Medulla oblongata (tissue), 1 donor: Measurements from ENCODE around the gene HAUS3.
"Not testable (repeated sequence)": the region's sequence is repeated elsewhere in the genome, so short reads cannot be mapped to it uniquely, and the experiment has no call there.

Experiments
- DNase-seq: peaks from one replicate; pipeline ENCODE4 v3.0.0-alpha.2; 2015; ENCODE audit errors: extremely low spot score

Gene HAUS3

DNA sequence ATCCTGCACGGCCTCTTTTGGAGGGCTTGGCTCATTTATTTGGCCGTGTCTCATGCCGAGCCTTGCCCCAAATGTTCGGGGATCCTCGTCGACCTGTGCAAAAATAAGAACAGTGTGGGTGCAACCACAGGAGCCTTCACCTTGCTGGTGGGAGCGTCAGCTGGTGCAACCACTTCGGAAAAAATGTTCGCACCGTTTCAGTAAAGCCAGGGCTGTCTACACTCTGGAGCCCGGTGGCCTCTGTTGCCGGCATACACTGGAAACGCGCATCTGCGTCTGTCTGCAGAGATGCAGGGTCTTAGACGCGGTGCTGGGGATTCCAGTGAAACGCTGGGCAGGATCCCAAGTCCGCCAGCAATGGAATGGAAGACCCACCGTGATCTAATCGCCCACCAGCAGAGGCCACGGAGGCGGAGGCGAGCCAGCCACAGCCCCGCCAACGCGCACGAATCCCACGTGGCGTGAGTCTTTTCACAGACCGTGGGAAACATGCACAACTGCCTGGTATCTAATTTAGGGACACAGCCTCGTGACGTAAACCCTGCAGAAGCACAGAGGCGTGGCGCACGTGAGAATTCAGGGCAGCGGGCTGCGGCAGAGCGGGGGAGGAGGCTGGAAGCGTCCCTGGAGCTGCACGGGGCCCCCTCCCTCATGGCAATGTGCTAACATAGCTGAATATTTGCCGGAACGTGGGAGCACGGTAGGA, 33.8 kb upstream of the HAUS3 start:
- DNase-seq = no peak

- DNase-seq = not testable (repeated sequence)
Measured at GRCh38 chr4:2275044-2275397, 33.1 kb upstream of the HAUS3 start.

- no peak for DNase-seq
Measured at GRCh38 chr4:2274320-2275043, 32.6 kb upstream of the HAUS3 start.

GRCh38 chr4:2273657-2274319, 31.9 kb upstream of the HAUS3 start:
- DNase-seq = no peak

DNA sequence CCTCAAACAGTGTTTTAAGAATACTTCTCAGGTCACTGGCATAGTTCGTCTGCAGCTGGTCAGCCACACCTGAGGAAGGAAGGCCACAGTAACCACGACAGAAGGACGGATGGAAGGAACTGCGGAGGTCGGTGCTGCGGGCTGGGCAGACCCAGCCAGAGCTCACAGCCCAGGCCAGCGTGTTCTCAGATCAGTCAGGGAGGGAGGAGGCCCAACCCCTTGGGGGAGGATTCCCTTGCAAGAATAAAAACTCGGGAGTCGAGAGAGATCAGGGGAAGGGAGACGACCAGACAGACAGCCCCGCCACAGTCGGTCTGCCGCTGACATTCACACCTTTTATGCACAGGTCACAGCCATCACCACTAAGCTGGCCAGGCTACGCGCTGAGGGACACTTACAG, 31.3 kb upstream of the HAUS3 start:
- DNase-seq = no peak

DNA sequence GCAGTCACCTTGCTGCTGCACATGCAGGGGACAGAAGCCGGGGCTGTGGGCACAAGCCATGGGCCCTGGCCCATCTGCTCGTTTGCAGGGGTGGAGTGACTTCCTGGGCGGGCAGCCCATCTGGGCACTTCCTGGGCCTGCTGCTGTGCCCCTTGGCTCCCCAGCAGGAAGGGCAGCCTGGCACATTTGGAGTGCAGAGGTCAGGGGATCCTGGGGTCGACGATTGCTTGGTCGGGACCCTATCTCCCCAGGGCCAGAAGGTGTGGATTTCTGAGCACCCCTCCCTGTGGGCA, 30.9 kb upstream of the HAUS3 start:
- no peak for DNase-seq

GRCh38 chr4:2272026-2272827, 30.3 kb upstream of the HAUS3 start:
- no peak for DNase-seq

GRCh38 chr4:2271279-2272025, 29.5 kb upstream of the HAUS3 start:
- DNase-seq = no peak

GRCh38 chr4:2270341-2271165, 28.6 kb upstream of the HAUS3 start:
- no peak for DNase-seq

- DNase-seq = no peak
Measured at GRCh38 chr4:2269618-2270163, 27.8 kb upstream of the HAUS3 start.

DNA sequence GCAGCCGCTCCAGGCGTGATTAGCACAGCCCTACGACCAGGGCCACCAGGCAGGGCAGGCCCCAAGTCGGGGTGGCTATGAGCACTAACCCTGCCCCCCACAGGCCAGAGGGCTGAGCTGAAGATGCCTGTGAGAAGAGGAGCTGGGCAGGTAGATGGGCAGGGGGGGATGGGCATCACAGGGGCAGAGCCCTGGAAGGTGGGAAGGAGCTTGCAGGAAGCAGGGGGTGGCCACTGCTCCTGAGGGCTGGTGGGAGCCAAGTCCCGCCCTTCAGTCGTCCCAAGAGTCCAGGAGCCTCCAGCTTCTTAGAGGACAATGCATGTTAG, 27.2 kb upstream of the HAUS3 start:
- DNase-seq = no peak

DNA sequence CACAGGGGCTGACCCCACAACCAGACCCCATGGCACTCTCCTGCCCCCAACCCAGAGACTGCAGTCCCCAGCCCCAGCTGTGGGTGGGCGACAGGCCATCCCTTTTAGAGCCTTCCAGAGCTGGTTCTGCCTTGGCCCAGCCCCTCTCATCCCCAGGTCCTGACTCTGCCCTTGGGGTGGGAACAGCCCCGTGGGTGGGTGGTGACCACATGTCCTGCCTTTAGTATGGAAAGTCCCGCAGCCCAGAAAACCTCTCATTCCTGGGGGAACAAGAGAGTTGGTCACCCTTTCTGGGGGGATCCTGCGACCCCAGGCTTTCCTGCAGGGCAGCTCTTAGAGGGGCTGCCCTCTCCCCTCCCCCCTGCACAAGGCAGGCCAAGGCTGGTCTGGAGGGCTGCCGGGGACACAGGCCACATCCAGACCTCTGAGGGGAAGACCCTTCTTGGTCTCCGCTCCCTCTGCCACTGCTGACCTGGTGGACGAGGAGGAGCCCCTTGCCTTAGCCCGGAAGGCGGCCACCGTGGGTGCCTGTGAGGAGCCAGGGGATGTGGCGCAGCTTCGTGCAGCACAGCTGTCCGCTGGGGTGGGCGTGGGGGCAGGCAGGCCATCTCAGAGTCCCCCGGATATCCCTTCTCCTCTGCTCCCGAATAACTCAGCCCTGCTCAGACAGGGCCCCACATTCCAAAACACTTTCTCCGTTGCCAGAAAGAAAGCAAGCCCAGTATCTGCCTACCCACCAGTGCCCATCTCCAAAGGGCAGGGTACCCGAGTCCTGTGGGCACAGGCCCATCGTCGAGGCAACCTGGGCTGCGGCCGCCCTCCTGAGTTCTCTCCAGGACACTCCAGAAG, 26.7 kb upstream of the HAUS3 start:
- no peak for DNase-seq

DNA sequence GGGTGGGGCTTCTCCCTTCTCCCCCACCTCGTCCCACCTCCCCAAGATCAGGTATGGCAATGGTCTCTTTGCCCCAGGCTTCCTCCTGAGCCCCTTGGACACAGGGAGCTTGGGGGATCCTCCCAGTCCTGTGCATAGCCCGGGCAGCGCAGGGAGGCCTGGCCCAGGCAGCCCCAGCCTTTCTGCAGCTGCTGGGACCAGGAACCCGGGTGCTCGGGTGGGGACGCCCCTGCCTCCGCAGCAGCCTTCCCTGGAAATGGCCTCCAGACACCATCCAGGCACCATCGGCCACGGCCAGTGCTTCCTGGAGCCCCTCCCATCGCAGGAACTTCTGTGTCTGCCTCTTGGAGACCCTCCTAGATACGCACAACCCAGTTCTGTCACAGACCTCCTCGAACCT, 25.9 kb upstream of the HAUS3 start:
- DNase-seq = no peak

DNA sequence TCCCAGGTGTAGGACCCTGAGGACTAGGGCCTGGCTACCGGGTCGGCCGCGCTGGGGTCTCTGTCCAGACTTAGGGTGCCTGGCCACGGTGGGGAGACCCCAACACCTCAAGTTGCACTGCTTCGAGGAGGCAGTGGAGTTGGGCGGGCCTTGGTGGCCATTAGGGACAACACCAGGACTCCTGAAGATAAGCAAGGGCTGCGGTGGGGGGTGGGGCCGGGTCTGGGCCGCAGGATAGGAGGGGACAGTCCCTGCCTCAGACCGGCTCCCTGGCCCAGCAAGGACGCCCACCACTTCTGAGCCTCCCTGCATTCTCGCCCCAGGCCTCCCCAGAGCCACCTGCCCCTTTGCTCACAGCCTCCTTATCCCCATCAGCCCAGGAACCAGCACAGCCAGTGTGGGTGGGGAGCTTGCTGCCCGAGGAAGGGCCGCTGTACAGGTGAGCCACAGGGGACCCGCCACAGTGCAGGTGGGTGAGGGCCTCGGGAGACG, 25.4 kb upstream of the HAUS3 start:
- DNase-seq = no peak

DNA sequence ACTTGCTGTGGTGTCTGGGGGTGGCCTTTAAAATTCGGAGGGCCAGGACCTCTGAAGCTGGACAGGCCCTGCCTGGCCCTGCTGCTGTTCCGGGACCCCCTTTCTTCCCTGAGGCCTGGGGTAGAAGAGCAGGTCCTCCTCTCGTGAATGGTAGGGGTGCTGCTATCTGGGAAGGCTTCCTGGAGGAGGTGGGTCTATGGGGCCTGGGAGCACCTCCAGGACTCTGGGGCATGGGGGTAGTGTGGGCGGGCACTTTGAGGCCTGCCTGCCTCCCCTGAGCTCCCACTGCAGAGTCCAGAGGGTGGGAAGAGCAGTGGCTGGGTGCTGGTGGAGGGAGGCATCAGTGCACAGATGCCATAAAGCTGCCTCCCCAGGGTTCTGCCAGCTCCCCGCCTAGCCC, 24.9 kb upstream of the HAUS3 start:
- no peak for DNase-seq

DNA sequence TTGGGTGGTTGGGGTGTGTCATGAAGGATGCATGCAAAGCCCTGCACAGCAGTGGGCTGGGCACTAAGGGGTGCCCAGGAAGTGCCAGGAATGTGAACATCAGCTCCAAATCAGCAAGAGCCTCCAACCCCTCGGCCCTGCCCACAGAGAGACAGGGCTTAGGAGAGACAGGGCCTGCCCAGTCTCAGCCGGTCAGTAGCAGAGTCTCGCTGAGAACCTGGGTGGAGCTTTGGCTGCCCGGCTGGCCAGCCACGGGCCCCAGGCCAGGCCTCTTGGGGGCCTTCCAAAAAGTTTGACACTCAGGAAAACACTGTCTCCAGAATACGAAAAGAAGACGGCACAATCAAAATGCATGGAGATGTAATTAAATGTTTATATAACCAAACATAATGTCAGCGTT, 24.3 kb upstream of the HAUS3 start:
- peak; percentile 74 for DNase-seq

GRCh38 chr4:2265113-2266110, 23.5 kb upstream of the HAUS3 start:
- no peak for DNase-seq

DNA sequence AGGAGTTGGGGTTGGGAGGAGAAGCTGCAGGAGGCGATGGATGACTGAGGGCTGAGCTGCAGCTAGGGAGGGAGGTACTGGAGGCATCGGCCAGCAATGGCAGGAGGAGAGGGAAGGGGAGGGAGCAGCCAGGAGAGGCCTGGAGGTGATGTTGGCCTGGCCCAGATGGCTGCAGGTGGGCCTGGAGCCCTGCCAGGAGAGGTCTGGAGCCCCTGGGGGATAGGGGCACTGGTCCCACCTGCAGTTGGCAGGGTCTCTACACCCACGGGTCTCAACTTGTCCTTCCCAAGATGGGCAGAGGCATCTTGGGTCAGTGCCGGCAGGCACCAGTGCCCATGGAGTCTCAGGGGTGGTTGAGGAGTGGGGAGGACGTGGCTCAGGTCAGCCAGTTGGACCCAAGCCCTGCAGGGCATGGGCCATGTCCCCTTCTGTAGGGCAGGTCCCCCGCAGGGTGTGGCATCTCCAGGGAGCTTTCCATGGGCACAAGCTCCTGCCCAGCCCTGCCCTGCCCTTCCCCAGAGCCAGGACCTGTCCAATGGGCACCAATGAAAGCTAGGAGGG, 22.6 kb upstream of the HAUS3 start:
- no peak for DNase-seq
